Choroid plexus epithelial cell (primary cell): Measurements from ENCODE around the gene CDH4.

ENCODE experiments used
- DNase-seq: peaks from one replicate; pipeline ENCODE4 v3.0.0-alpha.2; 2010; ENCODE audit warnings: low read depth
- H3K4me3 ChIP-seq: 2 replicates; pipeline ENCODE4 v1.5.1; 2011; ENCODE audit warnings: low read depth, mild to moderate bottlenecking, control low read depth, low read length, moderate library complexity
- CTCF ChIP-seq: conservative IDR thresholded peaks from 2 replicates; pipeline ENCODE4 v1.5.1; 2011; ENCODE audit warnings: low read depth, mild to moderate bottlenecking, control low read depth, inconsistent platforms, low read length, moderate library complexity

Gene CDH4

GRCh38 chr20:61682114-61682995, 430.3 kb downstream of the CDH4 start:
- no peak overlapping the region for H3K4me3 ChIP-seq
- no peak for TF ChIP-seq CTCF
- DNase-seq = no peak

GRCh38 chr20:61682996-61683681, 431.1 kb downstream of the CDH4 start:
- no peak overlapping the region for H3K4me3 ChIP-seq
- DNase-seq = no peak
- TF ChIP-seq CTCF = no peak

GRCh38 chr20:61683721-61684120, 431.7 kb downstream of the CDH4 start:
- no peak for DNase-seq
- no peak for TF ChIP-seq CTCF
- H3K4me3 ChIP-seq = no peak overlapping the region

GRCh38 chr20:61684136-61684535, 432.1 kb downstream of the CDH4 start:
- H3K4me3 ChIP-seq = no peak overlapping the region
- no peak for TF ChIP-seq CTCF
- DNase-seq = no peak

GRCh38 chr20:61684583-61685235, 432.6 kb downstream of the CDH4 start:
- DNase-seq = no peak
- H3K4me3 ChIP-seq = no peak overlapping the region
- no peak for TF ChIP-seq CTCF

- DNase-seq = no peak
- TF ChIP-seq CTCF = no peak
- no peak overlapping the region for H3K4me3 ChIP-seq
These were observed 433.4 kb downstream of the CDH4 start for GRCh38 chr20:61685462-61685861.
